HCT116 (cell line): ENCODE measurements around the gene IGFBP1.

Experiments used
- CEBPB ChIP-seq: IDR thresholded peaks from 2 replicates; pipeline ENCODE4 v1.6.1; 2012; ENCODE audit warnings: low read depth
- CTCF ChIP-seq, 3 experiments: fragments of 200-600 bp in 1 of 3; sonication (generic) in 1 of 3; IDR thresholded peaks in 2 of 3; conservative IDR thresholded peaks in 1 of 3; 2 replicates each; pipeline ENCODE4 v1.5.1; 2012 to 2017; ENCODE audit warnings: low read depth in 2 of 3, low read length in 2 of 3, antibody characterized with exemption in 1 of 3, borderline replicate concordance in 1 of 3, control low read depth in 1 of 3, mild to moderate bottlenecking in 1 of 3, mixed read lengths in 1 of 3, mixed run types in 1 of 3, moderate library complexity in 1 of 3; ENCODE audit not compliant: insufficient read depth in 1 of 3
- ELF1 ChIP-seq: IDR thresholded peaks from 2 replicates; pipeline ENCODE4 v1.6.1; 2012; ENCODE audit warnings: low read depth, borderline replicate concordance
- JUND ChIP-seq: IDR thresholded peaks from 2 replicates; pipeline ENCODE4 v1.6.1; 2012
- POLR2A ChIP-seq: IDR thresholded peaks from 2 replicates; pipeline ENCODE4 v1.7.0; 2011; ENCODE audit warnings: borderline replicate concordance; ENCODE audit not compliant: insufficient read depth, insufficient read length; ENCODE audit errors: extremely low read depth
- RAD21 ChIP-seq: IDR thresholded peaks from 2 replicates; pipeline ENCODE4 v1.6.1; 2012; ENCODE audit warnings: low read depth, mild to moderate bottlenecking
- SRF ChIP-seq: IDR thresholded peaks from 2 replicates; pipeline ENCODE4 v1.6.1; 2012; ENCODE audit warnings: low read depth
- ZNF274 ChIP-seq: fragments of 200-500 bp; sonication (Bioruptor generic); IDR thresholded peaks from 2 replicates; pipeline ENCODE4 v1.6.1; 2014; ENCODE audit warnings: mild to moderate bottlenecking, low read depth, low read length, inconsistent platforms
- TF ChIP-seq, protein P1 (sequence below): IDR thresholded peaks from 2 replicates; pipeline ENCODE4 v1.6.1; 2012

DNA sequence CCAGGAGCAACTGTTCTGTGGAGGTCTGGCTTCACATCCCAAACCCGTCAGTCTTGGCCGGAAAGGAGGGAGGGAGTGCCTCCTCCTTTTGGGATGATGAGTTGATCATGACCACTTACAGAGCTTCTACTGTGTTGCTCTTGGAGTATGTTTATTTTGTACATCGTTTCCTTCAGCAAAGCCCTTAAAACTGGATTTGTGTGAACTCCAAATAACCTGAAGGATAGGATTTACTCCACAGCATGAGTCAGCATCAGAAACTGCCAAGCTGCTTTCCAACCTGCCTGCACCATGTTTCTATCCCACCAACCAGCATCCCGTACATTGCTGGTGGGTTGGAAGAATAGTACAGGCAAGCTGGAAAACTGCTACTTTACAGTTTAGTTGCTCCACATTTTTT, 18.9 kb upstream of the IGFBP1 start:
- TF ChIP-seq CTCF (IDR thresholded peaks at IDR 0.05 in 2 of 3, conservative IDR thresholded peaks at IDR 0.05 in 1 of 3; ENCODE audit: borderline replicate concordance in 1 of 3, insufficient read depth in 1 of 3, low read depth in 2 of 3, low read length in 2 of 3) (no peak), POLR2A (no peak), SRF (no peak), CEBPB (no peak), ELF1 (no peak), RAD21 (no peak), ZNF274 (no peak), JUND (no peak)
- TF ChIP-seq, protein P1, sequence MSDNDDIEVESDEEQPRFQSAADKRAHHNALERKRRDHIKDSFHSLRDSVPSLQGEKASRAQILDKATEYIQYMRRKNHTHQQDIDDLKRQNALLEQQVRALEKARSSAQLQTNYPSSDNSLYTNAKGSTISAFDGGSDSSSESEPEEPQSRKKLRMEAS = no peak
